KMS-11 (cell line): Measurements from ENCODE around the gene HSP90AB1.
A peak's percentile ranks its signal among the peaks of the same experiment; 100 is the strongest.

Experiments
- H2AFZ ChIP-seq: fragments of 200-600 bp; sonication (generic); 2 replicates; pipeline ENCODE4 v1.6.1; 2016; ENCODE audit warnings: antibody characterized with exemption, mixed run types, low read depth
- H3K27ac ChIP-seq: fragments of 200-600 bp; sonication (generic); 2 replicates; pipeline ENCODE4 v1.6.1; 2016; ENCODE audit warnings: mild to moderate bottlenecking, mixed run types
- H3K27me3 ChIP-seq: fragments of 200-600 bp; sonication (generic); 2 replicates; pipeline ENCODE4 v1.6.1; 2017; ENCODE audit warnings: mild to moderate bottlenecking, low read depth, mixed run types, moderate library complexity; ENCODE audit not compliant: insufficient read depth
- H3K36me3 ChIP-seq: fragments of 200-600 bp; sonication (generic); 2 replicates; pipeline ENCODE4 v1.6.1; 2017; ENCODE audit warnings: mild to moderate bottlenecking, mixed run types; ENCODE audit not compliant: insufficient read depth
- H3K4me1 ChIP-seq: fragments of 200-600 bp; sonication (generic); 2 replicates; pipeline ENCODE4 v1.6.1; 2016; ENCODE audit warnings: mild to moderate bottlenecking, low read depth, mixed run types; ENCODE audit not compliant: poor library complexity, severe bottlenecking
- H3K4me2 ChIP-seq: fragments of 200-600 bp; sonication (generic); 2 replicates; pipeline ENCODE4 v1.7.0; 2016; ENCODE audit warnings: mild to moderate bottlenecking, mixed run types
- H3K4me3 ChIP-seq: fragments of 200-600 bp; sonication (generic); IDR thresholded peaks from 2 replicates; pipeline ENCODE4 v1.6.1; 2017; ENCODE audit warnings: low read depth, low read length, mixed read lengths; ENCODE audit not compliant: insufficient read depth
- H3K79me2 ChIP-seq: fragments of 200-600 bp; sonication (generic); 2 replicates; pipeline ENCODE4 v1.6.1; 2016; ENCODE audit warnings: low read depth, mixed run types; ENCODE audit not compliant: insufficient read depth
- H3K9ac ChIP-seq: fragments of 200-600 bp; sonication (generic); 2 replicates; pipeline ENCODE4 v1.6.1; 2016; ENCODE audit warnings: mild to moderate bottlenecking, mixed run types
- H4K20me1 ChIP-seq: fragments of 200-600 bp; sonication (generic); 2 replicates; pipeline ENCODE4 v1.6.1; 2016; ENCODE audit warnings: mild to moderate bottlenecking, mixed run types; ENCODE audit not compliant: insufficient read depth
- CTCF ChIP-seq: fragments of 200-600 bp; sonication (generic); conservative IDR thresholded peaks from 2 replicates; pipeline ENCODE4 v1.6.1; 2017; ENCODE audit warnings: low read depth, mild to moderate bottlenecking, antibody characterized with exemption, low read length, moderate library complexity, mixed read lengths

HSP90AB1 gene

DNA sequence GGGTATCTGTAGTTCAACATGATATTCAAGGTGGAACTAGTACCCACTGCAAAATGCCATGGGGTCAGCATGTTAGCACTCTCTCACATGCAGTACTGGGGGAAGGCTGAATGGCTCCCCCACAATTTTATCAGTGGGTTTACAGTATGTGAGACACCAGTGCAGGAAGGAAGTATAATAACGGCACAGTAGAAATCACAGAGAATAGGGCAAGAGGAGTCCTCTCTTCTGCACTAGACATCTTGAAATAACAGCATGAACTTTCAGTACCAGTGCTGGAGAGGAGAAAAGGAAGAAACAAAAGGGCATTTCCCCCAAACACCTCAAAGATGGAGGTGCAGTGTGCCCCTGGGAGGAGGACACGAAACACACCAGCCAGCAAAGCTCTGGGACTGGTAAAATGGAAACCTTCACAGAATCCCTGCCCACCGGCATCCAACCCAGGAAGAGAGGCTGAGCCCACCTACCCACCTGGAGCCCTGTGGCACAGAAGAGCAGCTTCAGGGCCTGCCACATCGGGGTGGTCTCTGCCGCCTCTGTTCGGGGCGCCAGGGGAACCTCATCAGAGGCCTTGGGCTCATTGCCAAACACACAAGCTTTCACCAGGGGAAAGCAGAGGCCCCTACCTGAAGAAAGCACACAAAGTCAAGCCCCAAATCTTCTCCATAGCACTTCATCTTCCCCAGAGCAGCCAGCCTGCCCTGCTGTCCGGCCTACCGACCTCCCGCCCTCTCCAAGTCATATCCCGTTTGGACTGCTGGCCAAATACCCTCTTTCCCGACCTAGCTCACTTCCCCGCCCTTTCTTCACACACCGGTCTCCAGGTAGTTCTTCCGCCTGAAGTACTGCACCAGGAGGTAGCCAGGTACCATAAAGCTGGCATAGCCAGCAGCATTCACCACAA lies 9.2 kb downstream of the HSP90AB1 start:
- peak overlapping the region; percentile 43 for H3K4me3 ChIP-seq
- peaks cover 25% of the 10 kb centered on the region for H3K36me3 ChIP-seq
- no peak overlapping the region for H2AFZ ChIP-seq
- TF ChIP-seq CTCF: no peak
- H3K27ac ChIP-seq: peak overlapping the region; percentile 66; the same call in 1 of the 2 replicates
- H3K4me2 ChIP-seq: peak overlapping the region; percentile 96
- H3K27me3 ChIP-seq: no peaks in the 10 kb centered on the region
- peak overlapping the region; percentile 82; the same call in 1 of the 2 replicates for H3K9ac ChIP-seq
- peaks cover 38% of the 10 kb centered on the region for H3K79me2 ChIP-seq
- H3K4me1 ChIP-seq: peaks cover 65% of the 10 kb centered on the region
- peaks cover 27% of the 10 kb centered on the region for H4K20me1 ChIP-seq

- Histone ChIP-seq H3K4me1 (peaks cover 67% of the 10 kb centered on the region), H3K27ac (peak overlapping the region; percentile 66; the same call in 1 of the 2 replicates), H3K79me2 (peaks cover 38% of the 10 kb centered on the region), H4K20me1 (peaks cover 21% of the 10 kb centered on the region), H3K4me3 (peak overlapping the region; percentile 43), H3K9ac (peak overlapping the region; percentile 82), H3K27me3 (no peaks in the 10 kb centered on the region), H3K36me3 (peaks cover 20% of the 10 kb centered on the region), H3K4me2 (peak overlapping the region; percentile 96), H2AFZ (peak overlapping the region; percentile 69; the same call in 1 of the 2 replicates)
- no peak for TF ChIP-seq CTCF
Observed at GRCh38 chr6:44256775-44257024, 9.8 kb downstream of the HSP90AB1 start.

DNA sequence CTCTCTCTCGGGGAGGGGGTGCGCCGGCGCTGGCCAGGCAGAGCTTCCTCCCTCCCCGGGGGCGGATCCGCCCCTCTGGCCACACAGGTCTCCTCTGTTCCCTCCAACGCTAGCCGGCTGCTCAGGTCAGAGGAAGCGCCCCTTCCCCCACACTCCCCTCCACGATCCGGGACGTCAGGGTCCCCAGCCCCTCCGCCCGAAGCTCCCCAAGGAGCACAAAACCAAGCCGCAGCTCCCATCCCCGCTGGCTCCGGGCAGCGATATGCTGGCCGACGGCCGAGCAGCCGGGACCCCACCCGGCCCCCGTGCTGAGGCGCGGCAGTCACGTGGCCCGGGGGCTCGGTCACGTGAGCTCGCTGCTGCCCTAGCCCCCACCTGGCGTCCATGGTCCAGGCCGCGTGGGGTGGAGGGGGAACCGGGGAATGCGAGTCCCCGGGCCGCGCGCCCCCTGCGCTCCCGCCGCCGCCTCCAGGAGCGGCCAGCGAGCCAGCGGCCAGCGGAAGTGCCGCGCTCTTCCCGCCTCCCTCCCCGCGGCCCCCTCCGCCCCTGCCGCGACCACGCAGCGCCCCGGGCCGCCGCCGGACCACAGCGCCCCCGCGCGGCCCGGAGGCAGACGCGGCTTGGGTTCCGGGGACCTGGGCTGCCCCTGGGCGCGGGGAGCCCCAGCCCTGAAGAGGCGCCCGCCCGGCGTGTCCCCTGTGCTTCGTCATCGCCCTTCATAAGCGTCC lies 10.3 kb downstream of the HSP90AB1 start, which contains the start of gene SLC35B2:
TSS of gene SLC35B2 (minus strand) at position 504 of the 728 bp plus-strand sequence. CDS start at position 386, 118 bp downstream.
- H3K4me1 ChIP-seq: peaks cover 67% of the 10 kb centered on the region
- TF ChIP-seq CTCF: peak; percentile 39
- peaks cover 39% of the 10 kb centered on the region for H3K79me2 ChIP-seq
- H3K4me3 ChIP-seq: peak within 1 kb of the TSS; percentile 43
- peak within 1 kb of the TSS; percentile 82 for H3K9ac ChIP-seq
- peaks cover 15% of the 10 kb centered on the region for H3K36me3 ChIP-seq
- no peaks in the 10 kb centered on the region for H3K27me3 ChIP-seq
- H2AFZ ChIP-seq: peak within 1 kb of the TSS; percentile 69; the same call in 1 of the 2 replicates
- H4K20me1 ChIP-seq: peaks cover 17% of the 10 kb centered on the region
- H3K27ac ChIP-seq: peak within 1 kb of the TSS; percentile 66
- H3K4me2 ChIP-seq: peak within 1 kb of the TSS; percentile 96

- 0 out of 2 replicates have a peak overlapping the region, but pooled peaks have one; percentile 69 for H2AFZ ChIP-seq
- H3K27me3 ChIP-seq: no peaks in the 10 kb centered on the region
- H3K79me2 ChIP-seq: peaks cover 40% of the 10 kb centered on the region
- H3K4me3 ChIP-seq: no peak overlapping the region
- peaks cover 12% of the 10 kb centered on the region; the same call in 1 of the 2 replicates for H4K20me1 ChIP-seq
- H3K36me3 ChIP-seq: peaks cover 11% of the 10 kb centered on the region
- H3K9ac ChIP-seq: peak overlapping the region; percentile 82; the same call in 1 of the 2 replicates
- peaks cover 67% of the 10 kb centered on the region for H3K4me1 ChIP-seq
- TF ChIP-seq CTCF: no peak; the same call in 1 of the 2 replicates
- peak overlapping the region; percentile 66; the same call in 1 of the 2 replicates for H3K27ac ChIP-seq
- H3K4me2 ChIP-seq: peak overlapping the region; percentile 21; the same call in 1 of the 2 replicates
Observed at GRCh38 chr6:44257753-44258324, 10.9 kb downstream of the HSP90AB1 start.
